Naive thymus-derived CD8-positive, alpha-beta T cell (primary cell): Measurements from ENCODE around the gene TTBK2. TPM values are rescaled to one million over a fixed set of nuclear protein-coding genes. Genes with fewer than 3 reads are reported as not detected.

Experiments
- ATAC-seq, 2 donors: fragments of 150-1000 bp; cut with Tn5 transposase in 1 of 2; sonication (Bioruptor Pico), chemical (Tn5 transposase) in 1 of 2; 1 replicate in 1 of 2; 2 replicates in 1 of 2; pipeline ENCODE4 v1.10.0; 2021; ENCODE audit warnings: mild to moderate bottlenecking in 2 of 2, moderate library complexity in 2 of 2
- POLR2A ChIA-PET: fragments of 350-600 bp; sonication (Branson Sonifier 250); formaldehyde crosslinking; loops from one replicate; lab custom pipeline; 2021; ENCODE audit warnings: antibody characterized with exemption; lab: Charles Lee
- DNase-seq, 10 donors: peaks; one replicate each; pipeline versions ENCODE4 v3.0.0 to v3.0.0-alpha.2; 2020 to 2022
- H3K27ac Mint-ChIP-seq, 10 donors: one replicate each; pipeline ENCODE4 v1.8.0; 2020 to 2022; ENCODE audit warnings: mild to moderate bottlenecking in 10 of 10, mixed read lengths in 10 of 10, moderate library complexity in 4 of 10, inconsistent platforms in 1 of 10
- H3K27me3 Mint-ChIP-seq, 5 donors: one replicate each; pipeline ENCODE4 v1.8.0; 2021 to 2022; ENCODE audit warnings: mixed read lengths in 5 of 5
- H3K36me3 Mint-ChIP-seq, 3 donors: one replicate each; pipeline ENCODE4 v1.8.0; 2020 to 2022; ENCODE audit warnings: mixed read lengths in 3 of 3, mild to moderate bottlenecking in 2 of 3, inconsistent platforms in 1 of 3
- H3K4me1 Mint-ChIP-seq, 4 donors: one replicate each; pipeline ENCODE4 v1.8.0; 2021 to 2022; ENCODE audit warnings: mixed read lengths in 4 of 4
- H3K4me3 Mint-ChIP-seq, 10 donors: one replicate each; pipeline ENCODE4 v1.8.0; 2020 to 2022; ENCODE audit warnings: mild to moderate bottlenecking in 10 of 10, mixed read lengths in 10 of 10, moderate library complexity in 6 of 10, inconsistent platforms in 1 of 10
- H3K9me3 Mint-ChIP-seq, 9 donors: one replicate each; pipeline ENCODE4 v1.8.0; 2020 to 2022; ENCODE audit warnings: mixed read lengths in 9 of 9, mild to moderate bottlenecking in 3 of 9, inconsistent platforms in 1 of 9, moderate library complexity in 1 of 9
- polyA plus RNA-seq, 3 donors: library from polyadenylated mRNA; unstranded; fragments of 300-500 nt; fragmentation: Illumina TruSeq; gene quantifications; one replicate each; pipeline ENCODE4 v1.2.3, GENCODE V29; 2021
- total RNA-seq, 8 experiments: library from RNA in 2 of 8; stranded (reverse) in 2 of 8; gene quantifications; one replicate each; pipeline ENCODE4 v1.2.3 and lab custom pipeline; 2021 to 2026

The TTBK2 gene
- total and polyA plus RNA-seq, 5 experiments from 2014 or later = 11.2 to 32.1 (median 13.4) TPM

GRCh38 chr15:42804739-42805138, 115.8 kb downstream of the TTBK2 start:
- Mint-ChIP-seq H3K9me3 (no peaks in the 10 kb centered on the region), H3K27ac (no peak overlapping the region), H3K4me1 (no peaks in the 10 kb centered on the region), H3K27me3 (no peaks in the 10 kb centered on the region), H3K36me3 (peaks cover 0 to 71% (median 20%) of the 10 kb centered on the region in 3 donors), H3K4me3 (no peak overlapping the region)
- ATAC-seq (no peak), DNase-seq (no peak)
- POLR2A ChIA-PET = no interaction called here

GRCh38 chr15:42803436-42803835, 117.1 kb downstream of the TTBK2 start:
- ATAC-seq = no peak
- Mint-ChIP-seq H3K36me3 (peaks cover 0 to 64% (median 23%) of the 10 kb centered on the region in 3 donors), H3K9me3 (no peaks in the 10 kb centered on the region), H3K4me3 (no peak overlapping the region), H3K4me1 (no peaks in the 10 kb centered on the region), H3K27ac (no peak overlapping the region), H3K27me3 (no peaks in the 10 kb centered on the region)
- DNase-seq = no peak
- POLR2A ChIA-PET = no interaction called here

DNA sequence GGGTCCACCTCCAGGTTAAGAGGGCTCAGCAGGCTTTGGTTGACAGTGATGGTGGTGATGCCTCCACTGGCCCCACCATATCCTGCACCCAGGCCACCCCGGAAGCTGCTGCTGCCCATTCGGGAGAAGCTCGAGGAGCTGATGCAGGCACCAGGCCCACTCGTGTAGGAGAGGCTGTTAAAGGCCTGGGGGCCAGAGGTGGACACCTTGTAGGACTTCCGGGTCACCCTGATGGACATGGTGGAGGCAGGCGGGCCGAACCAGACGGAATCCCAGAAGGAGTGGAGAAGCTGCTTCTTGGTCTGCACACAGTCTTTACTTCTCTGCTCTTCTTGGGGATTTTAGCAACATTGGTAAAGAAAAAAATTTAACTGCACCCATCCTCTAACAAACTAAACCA, 118.4 kb downstream of the TTBK2 start:
- no peaks in the 10 kb centered on the region for H3K4me1 Mint-ChIP-seq
- no peak overlapping the region for H3K27ac Mint-ChIP-seq
- ATAC-seq (no peak), DNase-seq (no peak)
- H3K9me3 Mint-ChIP-seq = no peaks in the 10 kb centered on the region
- no peaks in the 10 kb centered on the region for H3K27me3 Mint-ChIP-seq
- H3K36me3 Mint-ChIP-seq = peaks cover 0 to 61% (median 24%) of the 10 kb centered on the region in 3 donors
- POLR2A ChIA-PET = interaction anchor here (0.6 kb wide), 1 partner anchor 195 kb away, joined by 3 read pairs; no protein-coding TSS in a partner anchor
- no peak overlapping the region for H3K4me3 Mint-ChIP-seq

DNA sequence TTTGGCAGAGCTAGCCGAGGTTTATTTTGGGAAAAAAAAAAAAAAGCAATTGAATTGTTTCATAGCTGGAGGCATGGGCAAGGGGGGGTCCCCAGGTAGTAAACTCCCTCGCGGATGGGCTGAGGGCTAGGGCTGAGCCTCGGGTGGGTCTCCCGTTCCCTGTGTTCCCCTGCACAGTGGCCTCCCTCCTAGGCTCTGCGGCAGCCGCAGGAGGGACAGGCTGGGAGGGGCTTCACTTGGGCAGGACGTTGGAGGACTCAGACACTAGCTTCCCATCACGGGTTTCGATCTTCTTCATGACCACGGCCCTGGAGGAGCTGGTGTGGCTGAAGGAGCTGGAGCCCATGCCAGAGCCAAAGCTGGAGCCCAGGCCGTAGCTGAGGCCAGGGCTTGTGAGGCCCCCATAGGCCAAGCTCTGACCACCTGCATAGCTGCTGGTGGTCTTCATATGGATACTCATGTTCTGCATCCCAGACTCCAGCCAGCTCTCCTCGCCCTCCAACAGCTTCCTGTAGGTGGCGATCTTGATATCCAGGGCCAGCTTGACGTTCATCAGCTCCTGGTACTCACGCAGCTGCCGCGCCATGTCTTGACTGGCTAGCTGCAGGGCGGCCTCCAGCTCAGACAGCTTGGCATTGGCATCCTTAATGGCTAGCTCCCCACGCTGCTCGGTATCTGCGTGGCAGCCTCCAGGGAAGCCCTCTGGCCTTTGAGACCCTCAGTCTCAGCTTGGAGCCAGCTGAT, 119.7 kb downstream of the TTBK2 start:
- Mint-ChIP-seq H3K27me3 (no peaks in the 10 kb centered on the region), H3K4me3 (no peak overlapping the region), H3K36me3 (peaks cover 0 to 54% (median 18%) of the 10 kb centered on the region in 3 donors), H3K27ac (no peak overlapping the region), H3K4me1 (peaks cover 0 to 9% (median 2%) of the 10 kb centered on the region in 4 donors), H3K9me3 (no peaks in the 10 kb centered on the region)
- DNase-seq (peak in 1 of 10 donors; percentile 51), ATAC-seq (no peak)
- POLR2A ChIA-PET = interaction anchor here (0.6 kb wide), 1 partner anchor 210 kb away, joined by 4 read pairs; no protein-coding TSS in a partner anchor

DNA sequence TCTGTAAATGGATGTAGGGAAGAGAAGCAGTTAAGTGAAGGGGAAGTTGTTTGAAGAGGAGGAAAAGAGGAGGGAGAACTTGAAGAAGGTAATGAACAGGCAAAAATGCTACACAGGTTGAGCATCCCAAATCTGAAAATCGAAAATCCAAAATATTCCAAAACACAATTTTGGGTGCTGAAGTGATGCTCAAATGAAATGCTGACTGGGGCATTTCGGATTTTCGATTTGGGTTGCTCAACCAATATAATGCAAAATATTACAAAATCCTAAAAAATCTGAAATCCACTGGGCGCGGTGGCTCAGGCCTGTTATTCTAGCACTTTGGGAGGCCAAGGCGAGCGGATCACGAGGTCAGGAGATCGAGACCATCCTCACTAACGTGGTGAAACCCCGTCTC, 121.8 kb downstream of the TTBK2 start:
- Mint-ChIP-seq H3K4me3 (no peak overlapping the region), H3K9me3 (no peaks in the 10 kb centered on the region), H3K4me1 (peaks cover 0 to 9% (median 2%) of the 10 kb centered on the region in 4 donors), H3K27ac (no peak overlapping the region), H3K36me3 (peaks cover 0 to 58% (median 26%) of the 10 kb centered on the region in 3 donors), H3K27me3 (no peaks in the 10 kb centered on the region)
- DNase-seq (no peak), ATAC-seq (no peak)
- POLR2A ChIA-PET = no interaction called here

- DNase-seq = no peak
- Mint-ChIP-seq H3K9me3 (no peaks in the 10 kb centered on the region), H3K4me3 (no peak overlapping the region), H3K27me3 (no peaks in the 10 kb centered on the region), H3K36me3 (peaks cover 0 to 58% (median 26%) of the 10 kb centered on the region in 3 donors), H3K4me1 (peaks cover 0 to 9% (median 2%) of the 10 kb centered on the region in 4 donors), H3K27ac (peak overlapping the region in 1 of 10 donors; percentile 33)
- POLR2A ChIA-PET = no interaction called here
- no peak for ATAC-seq
Measured at GRCh38 chr15:42796955-42797782, 123.4 kb downstream of the TTBK2 start.

DNA sequence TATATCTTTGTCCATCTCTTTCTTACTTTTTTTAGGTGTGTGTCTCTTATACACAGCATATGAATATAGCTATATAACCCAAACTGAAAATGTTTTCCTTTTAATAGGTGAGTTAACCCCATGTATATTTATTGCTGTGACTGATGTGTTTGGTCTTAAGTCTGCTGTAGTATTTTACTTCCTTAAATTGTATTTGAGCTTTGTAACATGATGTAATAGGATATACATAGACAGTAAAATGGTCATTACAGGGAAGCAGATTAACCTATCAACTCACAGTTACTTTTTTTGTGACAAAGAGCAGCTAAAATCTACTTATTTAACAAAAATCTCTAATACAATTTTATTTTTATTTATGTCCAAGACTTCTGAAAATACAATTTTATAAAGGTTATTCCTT, 131.9 kb downstream of the TTBK2 start:
- Mint-ChIP-seq H3K36me3 (peaks cover 4 to 57% (median 5%) of the 10 kb centered on the region in 3 donors), H3K4me1 (peaks cover 0 to 2% (median 0%) of the 10 kb centered on the region in 4 donors), H3K9me3 (no peaks in the 10 kb centered on the region), H3K4me3 (no peak overlapping the region), H3K27me3 (no peaks in the 10 kb centered on the region), H3K27ac (no peak overlapping the region)
- POLR2A ChIA-PET = no interaction called here
- DNase-seq (no peak), ATAC-seq (no peak)

GRCh38 chr15:42786978-42787377, 133.6 kb downstream of the TTBK2 start:
- no peak for ATAC-seq
- peaks cover 0 to 2% (median under 1%) of the 10 kb centered on the region in 4 donors for H3K4me1 Mint-ChIP-seq
- peaks cover 5 to 56% (median 16%) of the 10 kb centered on the region in 3 donors for H3K36me3 Mint-ChIP-seq
- POLR2A ChIA-PET = no interaction called here
- H3K27me3 Mint-ChIP-seq = no peaks in the 10 kb centered on the region
- no peak for DNase-seq
- no peak overlapping the region for H3K4me3 Mint-ChIP-seq
- H3K27ac Mint-ChIP-seq = peak overlapping the region in 1 of 10 donors; percentile 64
- H3K9me3 Mint-ChIP-seq = no peaks in the 10 kb centered on the region

- no peak overlapping the region for H3K27ac Mint-ChIP-seq
- ATAC-seq (no peak), DNase-seq (no peak)
- no peak overlapping the region for H3K4me3 Mint-ChIP-seq
- POLR2A ChIA-PET = no interaction called here
- H3K27me3 Mint-ChIP-seq = no peaks in the 10 kb centered on the region
- peaks cover 5 to 51% (median 20%) of the 10 kb centered on the region in 3 donors for H3K36me3 Mint-ChIP-seq
- no peaks in the 10 kb centered on the region for H3K9me3 Mint-ChIP-seq
- peaks cover 0 to 2% (median under 1%) of the 10 kb centered on the region in 4 donors for H3K4me1 Mint-ChIP-seq
Measured at GRCh38 chr15:42785569-42785968, 135.0 kb downstream of the TTBK2 start.

- no peak overlapping the region for H3K4me3 Mint-ChIP-seq
- DNase-seq (no peak), ATAC-seq (no peak)
- peaks cover 0 to 2% (median under 1%) of the 10 kb centered on the region in 4 donors for H3K4me1 Mint-ChIP-seq
- H3K9me3 Mint-ChIP-seq = no peaks in the 10 kb centered on the region
- H3K27ac Mint-ChIP-seq = peak overlapping the region in 1 of 10 donors; percentile 14
- H3K36me3 Mint-ChIP-seq = peaks cover 5 to 45% (median 18%) of the 10 kb centered on the region in 3 donors
- POLR2A ChIA-PET = interaction anchor here (0.7 kb wide), 1 partner anchor 42 kb away, joined by 4 read pairs; no protein-coding TSS in a partner anchor
- no peaks in the 10 kb centered on the region for H3K27me3 Mint-ChIP-seq
Measured at GRCh38 chr15:42784705-42785104, 135.9 kb downstream of the TTBK2 start.

- ATAC-seq (no peak), DNase-seq (no peak)
- Mint-ChIP-seq H3K4me3 (no peak overlapping the region), H3K27me3 (no peaks in the 10 kb centered on the region), H3K4me1 (peaks cover 0 to 2% (median under 1%) of the 10 kb centered on the region in 4 donors), H3K27ac (no peak overlapping the region), H3K9me3 (no peaks in the 10 kb centered on the region), H3K36me3 (peaks cover 0 to 36% (median 18%) of the 10 kb centered on the region in 3 donors)
- POLR2A ChIA-PET = no interaction called here
Measured at GRCh38 chr15:42782716-42783115, 137.9 kb downstream of the TTBK2 start.

GRCh38 chr15:42775416-42775815, 145.2 kb downstream of the TTBK2 start:
- Mint-ChIP-seq H3K4me3 (no peak overlapping the region), H3K27ac (no peak overlapping the region), H3K9me3 (peaks cover 0 to 2% (median 0%) of the 10 kb centered on the region in 9 donors)

More at GRCh38 chr15:42775416-42775815, 145.2 kb downstream of the TTBK2 start:
- DNase-seq = no peak
- peaks cover 5 to 59% (median 41%) of the 10 kb centered on the region in 3 donors for H3K36me3 Mint-ChIP-seq
- peaks cover 0 to 8% (median 0%) of the 10 kb centered on the region in 4 donors for H3K4me1 Mint-ChIP-seq
- POLR2A ChIA-PET = no interaction called here
- ATAC-seq = no peak
- no peaks in the 10 kb centered on the region for H3K27me3 Mint-ChIP-seq
